GM19043 (cell line): Measurements from ENCODE around the gene ACVR2B.

Source experiments
- ATAC-seq: cut with Tn5 transposase; IDR thresholded peaks from one replicate; pipeline ENCODE4 v1.9.1; 2021; ENCODE audit warnings: low read depth; ENCODE audit not compliant: unreplicated experiment

Gene ACVR2B

DNA sequence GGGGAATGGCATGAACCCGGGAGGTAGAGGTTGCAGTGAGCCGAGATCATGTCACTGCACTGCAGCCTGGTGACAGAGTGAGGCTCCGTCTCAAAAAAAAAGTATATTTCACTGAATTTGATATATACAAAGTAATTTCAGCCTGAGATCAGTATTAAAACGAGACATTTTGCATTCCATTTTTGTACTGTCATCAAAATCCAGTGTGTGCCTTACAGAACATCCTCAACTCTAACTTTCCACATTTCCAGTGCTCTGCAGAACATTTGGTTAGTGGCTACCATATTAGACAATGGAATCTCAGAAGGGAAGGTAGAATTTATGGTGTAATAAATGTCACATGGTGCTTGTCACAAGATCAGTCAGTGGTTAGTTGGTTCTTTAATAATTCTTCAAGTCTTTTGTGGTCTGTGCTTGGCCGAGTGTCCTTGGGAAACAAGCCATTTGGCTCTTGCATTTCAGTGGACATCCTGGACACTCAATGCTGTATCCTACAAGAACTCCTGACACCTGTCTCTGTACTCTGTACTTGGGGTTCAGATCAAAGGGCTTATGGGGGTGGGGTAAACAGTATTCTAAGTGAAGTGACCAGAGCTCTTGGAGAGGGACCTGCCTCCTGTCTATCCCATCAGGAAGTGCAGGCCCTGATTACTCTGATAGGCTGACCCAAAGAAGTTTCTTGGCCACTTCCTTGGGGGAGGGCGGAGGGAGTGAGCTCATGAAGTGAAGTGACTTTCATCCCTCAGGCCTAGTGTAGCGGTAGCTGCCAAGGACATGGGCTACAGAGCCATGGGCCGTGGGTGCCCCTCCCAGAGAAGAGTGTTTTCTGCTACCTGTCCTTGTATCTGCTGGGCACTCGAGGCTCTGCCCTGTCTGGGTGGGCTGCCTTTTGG lies 3.7 kb downstream of the ACVR2B start:
- ATAC-seq: no peak

- ATAC-seq: no peak
These were observed 5.3 kb downstream of the ACVR2B start for GRCh38 chr3:38458796-38459498.

- no peak for ATAC-seq
These were observed 5.9 kb downstream of the ACVR2B start for GRCh38 chr3:38459499-38460048.

DNA sequence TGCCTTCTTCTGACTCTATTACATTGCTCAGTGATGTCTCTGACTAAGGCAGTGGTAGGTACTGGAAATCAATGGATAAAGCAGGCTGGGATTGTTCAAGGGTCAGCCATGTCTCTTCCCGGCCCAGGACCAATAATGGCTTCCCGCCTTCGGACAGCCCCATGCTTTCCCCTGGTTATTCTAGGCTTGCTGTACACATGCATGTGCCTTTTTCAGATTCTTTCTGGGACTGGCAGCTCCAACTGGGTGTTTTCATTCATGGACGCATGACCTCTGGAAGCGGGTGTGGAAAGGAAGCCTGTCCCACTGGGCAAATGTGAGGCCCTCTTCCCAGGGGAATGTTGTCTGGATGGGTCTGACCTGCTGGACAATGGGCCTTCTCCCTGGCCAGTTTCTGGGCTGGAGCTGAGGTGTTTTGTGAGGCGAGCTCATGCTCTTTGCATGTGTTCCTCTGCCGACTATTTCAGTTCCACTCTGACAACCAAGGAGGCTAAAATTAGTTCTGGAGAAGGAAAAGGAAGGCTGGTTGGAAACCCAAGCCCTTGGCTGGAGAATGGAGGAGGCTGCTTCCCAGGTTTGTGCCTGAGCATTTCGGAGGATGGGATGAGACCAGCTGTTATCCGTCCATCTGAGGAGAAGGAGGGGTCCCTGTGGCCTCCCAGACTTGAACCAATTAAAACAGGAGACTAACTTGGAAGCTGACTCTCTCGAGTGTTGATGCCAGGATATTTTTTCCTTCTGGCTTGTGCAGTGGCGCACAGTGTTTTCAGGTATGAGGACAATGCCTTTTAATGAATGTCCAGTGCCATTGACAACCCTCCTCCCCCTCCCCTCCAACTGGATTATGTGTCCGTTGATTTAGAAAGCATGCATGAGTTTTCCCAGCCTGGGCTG lies 6.9 kb downstream of the ACVR2B start:
- ATAC-seq: no peak

- no peak for ATAC-seq
These were observed 12.0 kb downstream of the ACVR2B start for GRCh38 chr3:38465588-38466154.

DNA sequence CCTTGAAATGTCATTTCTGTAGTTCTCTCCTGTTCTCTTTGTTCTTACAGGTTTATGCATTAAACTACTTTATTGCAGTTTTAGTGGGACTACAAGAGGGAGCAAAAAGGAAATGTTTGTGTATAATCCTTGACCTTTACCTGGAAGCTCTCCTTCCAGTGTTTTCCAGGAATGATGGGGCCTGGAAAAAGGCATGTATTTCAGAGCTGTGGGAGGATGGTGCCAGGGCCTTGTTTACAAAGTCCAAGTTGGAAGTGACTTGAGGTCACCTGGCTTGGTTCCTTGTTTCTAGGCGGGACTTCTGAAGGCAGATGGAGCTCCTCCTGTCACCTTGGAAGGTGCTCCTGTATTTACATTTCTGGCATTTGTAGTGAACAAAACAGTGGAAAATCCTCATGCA lies 15.1 kb downstream of the ACVR2B start:
- ATAC-seq: no peak

GRCh38 chr3:38469852-38470251 lies 16.2 kb downstream of the ACVR2B start:
- no peak for ATAC-seq

DNA sequence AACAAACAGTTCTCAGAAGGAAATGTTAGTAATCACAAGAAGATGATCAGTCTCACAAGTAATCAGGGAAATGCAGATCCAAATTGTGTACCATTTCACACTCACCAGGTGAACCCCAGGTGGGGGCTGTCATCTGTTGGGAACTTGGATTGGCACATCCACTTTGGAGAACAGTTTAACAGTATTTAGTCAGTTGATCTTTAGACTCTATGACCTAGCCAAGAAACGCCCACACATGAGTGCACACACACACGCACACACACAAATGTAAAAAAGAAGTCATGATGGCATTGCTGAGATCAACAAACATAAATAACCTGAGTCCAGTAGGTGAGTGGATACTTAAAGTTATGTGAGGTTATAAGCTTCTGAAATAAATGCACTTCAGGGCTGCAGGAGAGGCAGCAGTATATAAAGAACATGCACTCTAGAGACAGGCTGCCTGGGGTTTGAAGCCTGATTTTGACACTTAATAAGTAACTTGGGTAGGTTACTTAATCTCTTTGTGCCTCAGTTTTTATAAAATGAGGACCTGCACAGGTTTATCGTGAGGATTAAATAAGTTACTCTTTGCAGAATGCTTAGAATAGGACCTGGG lies 17.7 kb downstream of the ACVR2B start:
- ATAC-seq: no peak

DNA sequence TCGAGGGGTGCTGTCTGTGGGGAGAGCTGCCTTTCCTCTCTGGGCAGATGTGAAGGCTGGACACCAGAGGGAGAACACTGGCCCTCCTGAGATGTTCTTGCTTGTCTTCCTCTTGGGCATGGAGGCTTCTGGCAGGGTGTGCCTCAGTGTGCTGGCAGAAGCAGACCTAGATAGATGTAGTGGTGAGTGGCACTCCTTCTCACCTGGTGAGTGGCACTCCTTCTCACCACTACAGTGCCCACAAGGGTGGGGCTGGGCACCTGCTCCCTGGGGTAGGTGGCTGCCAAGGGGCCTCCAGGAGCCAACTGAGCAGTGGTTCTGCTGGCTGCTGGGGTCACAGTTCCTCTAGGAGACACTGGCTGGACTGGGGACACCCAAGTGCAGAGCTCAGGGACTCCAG lies 18.7 kb downstream of the ACVR2B start:
- no peak for ATAC-seq

GRCh38 chr3:38473229-38473628 lies 19.5 kb downstream of the ACVR2B start:
- no peak for ATAC-seq

GRCh38 chr3:38474928-38475605 lies 21.4 kb downstream of the ACVR2B start:
- no peak for ATAC-seq

- ATAC-seq: no peak
These were observed 22.0 kb downstream of the ACVR2B start for GRCh38 chr3:38475716-38476115.

- ATAC-seq: no peak
These were observed 22.6 kb downstream of the ACVR2B start for GRCh38 chr3:38476157-38476756.

- no peak for ATAC-seq
These were observed 23.5 kb downstream of the ACVR2B start for GRCh38 chr3:38477057-38477820.

- no peak for ATAC-seq
These were observed 24.3 kb downstream of the ACVR2B start for GRCh38 chr3:38477839-38478450.

DNA sequence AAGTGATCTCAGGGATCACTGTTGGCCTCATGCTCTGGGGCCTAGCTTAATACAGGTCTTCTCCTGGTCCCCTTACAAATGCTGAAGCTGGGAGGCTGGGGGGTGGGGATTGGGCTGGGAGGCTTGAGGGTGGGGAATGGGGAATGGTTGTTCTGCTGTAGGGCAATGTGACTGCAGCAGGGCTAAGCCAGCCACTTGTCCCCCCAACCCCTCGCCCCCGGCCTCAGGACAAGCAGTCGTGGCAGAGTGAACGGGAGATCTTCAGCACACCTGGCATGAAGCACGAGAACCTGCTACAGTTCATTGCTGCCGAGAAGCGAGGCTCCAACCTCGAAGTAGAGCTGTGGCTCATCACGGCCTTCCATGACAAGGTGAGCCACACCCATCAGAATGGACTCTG lies 25.2 kb downstream of the ACVR2B start:
- ATAC-seq: no peak

DNA sequence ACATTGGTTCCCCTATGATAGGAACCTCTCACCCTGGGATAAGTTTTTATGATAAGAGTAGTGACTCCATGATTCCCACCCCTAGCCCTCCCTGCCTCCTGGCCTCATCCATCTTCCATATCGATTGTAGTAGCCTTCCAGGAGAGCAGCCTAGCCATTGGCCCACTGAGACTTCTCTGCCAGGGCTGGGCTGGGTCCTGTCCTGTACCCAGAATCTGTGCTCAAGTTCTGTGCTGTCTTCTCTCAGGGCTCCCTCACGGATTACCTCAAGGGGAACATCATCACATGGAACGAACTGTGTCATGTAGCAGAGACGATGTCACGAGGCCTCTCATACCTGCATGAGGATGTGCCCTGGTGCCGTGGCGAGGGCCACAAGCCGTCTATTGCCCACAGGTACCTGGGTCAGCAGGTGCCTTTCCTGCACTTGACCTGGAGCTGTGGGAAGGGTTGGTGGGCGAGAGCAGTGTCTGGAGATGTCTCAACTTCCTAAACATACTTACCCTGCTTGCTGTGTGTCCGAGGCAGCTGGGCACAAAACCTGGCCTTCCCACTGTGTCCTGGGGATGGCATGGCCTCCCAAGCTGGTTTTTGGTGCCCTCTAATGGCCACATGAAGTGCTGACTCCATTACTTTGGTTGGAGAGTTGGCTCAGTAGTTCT lies 25.9 kb downstream of the ACVR2B start:
- ATAC-seq: no peak
